HG03378 (cell line): ENCODE data around the gene PARP9.

Experiments used
- ATAC-seq: cut with Tn5 transposase; IDR thresholded peaks from one replicate; pipeline ENCODE4 v1.9.1; 2021; ENCODE audit warnings: mild to moderate bottlenecking, moderate library complexity; ENCODE audit not compliant: unreplicated experiment

PARP9 gene

GRCh38 chr3:122488262-122488973, 75.7 kb downstream of the PARP9 start:
- ATAC-seq, result no peak

- ATAC-seq, result no peak
Observed at GRCh38 chr3:122484985-122485384, 79.1 kb downstream of the PARP9 start.

- no peak for ATAC-seq
Observed at GRCh38 chr3:122481390-122481789, 82.7 kb downstream of the PARP9 start.
